GM21723 (cell line): ENCODE measurements around the gene CCNG1.
"Not testable (repeated sequence)": the region's sequence is repeated elsewhere in the genome, so short reads cannot be mapped to it uniquely, and the experiment has no call there.

ENCODE experiments used
- ATAC-seq: cut with Tn5 transposase; IDR thresholded peaks from one replicate; pipeline ENCODE4 v1.9.1; 2021; ENCODE audit warnings: mild to moderate bottlenecking, moderate library complexity; ENCODE audit not compliant: unreplicated experiment

Gene CCNG1, protein sequence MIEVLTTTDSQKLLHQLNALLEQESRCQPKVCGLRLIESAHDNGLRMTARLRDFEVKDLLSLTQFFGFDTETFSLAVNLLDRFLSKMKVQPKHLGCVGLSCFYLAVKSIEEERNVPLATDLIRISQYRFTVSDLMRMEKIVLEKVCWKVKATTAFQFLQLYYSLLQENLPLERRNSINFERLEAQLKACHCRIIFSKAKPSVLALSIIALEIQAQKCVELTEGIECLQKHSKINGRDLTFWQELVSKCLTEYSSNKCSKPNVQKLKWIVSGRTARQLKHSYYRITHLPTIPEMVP

DNA sequence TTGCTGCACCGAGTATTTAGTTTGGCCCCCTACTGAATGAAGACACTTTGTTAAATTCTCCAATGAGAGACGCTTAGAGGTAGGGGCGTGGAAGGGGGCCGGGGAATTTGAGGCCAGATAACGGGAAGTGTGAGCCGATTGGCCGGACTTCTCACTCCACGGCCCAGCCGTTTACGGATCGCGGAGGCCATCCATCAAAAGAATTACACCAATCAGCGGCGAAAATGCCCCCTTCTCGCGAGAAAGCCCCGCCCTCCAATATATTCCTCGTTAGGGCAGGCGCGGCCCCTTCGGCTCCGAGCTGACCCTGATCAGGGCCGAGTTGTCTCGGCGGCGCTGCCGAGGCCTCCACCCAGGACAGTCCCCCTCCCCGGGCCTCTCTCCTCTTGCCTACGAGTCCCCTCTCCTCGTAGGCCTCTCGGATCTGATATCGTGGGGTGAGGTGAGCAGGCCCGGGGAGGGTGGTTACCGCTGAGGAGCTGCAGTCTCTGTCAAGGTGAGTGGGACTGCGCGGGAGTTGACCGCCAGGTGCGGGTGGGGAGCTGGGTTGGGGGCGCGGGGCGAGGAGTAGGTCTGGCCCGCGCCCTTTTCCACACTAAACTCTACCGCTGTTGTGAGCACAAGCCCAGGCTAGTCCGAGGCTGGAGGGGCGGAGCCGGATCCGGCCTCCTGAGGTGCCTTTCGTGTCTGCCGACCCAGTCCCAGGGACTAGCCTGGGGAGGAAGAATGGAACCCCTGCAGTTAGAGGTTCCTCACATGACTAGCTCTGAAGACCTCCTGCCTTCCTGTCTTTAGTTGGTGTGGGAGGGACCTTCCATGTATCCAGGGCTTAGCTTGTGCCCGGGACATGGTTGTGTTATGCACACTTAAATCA lies at the start of gene CCNG1:
Gene CCNG1 (plus strand): TSS at position 287 of the 874 bp plus-strand sequence. CDS start 1,662 bp downstream, outside the sequence.
- ATAC-seq: peak; percentile 98

DNA sequence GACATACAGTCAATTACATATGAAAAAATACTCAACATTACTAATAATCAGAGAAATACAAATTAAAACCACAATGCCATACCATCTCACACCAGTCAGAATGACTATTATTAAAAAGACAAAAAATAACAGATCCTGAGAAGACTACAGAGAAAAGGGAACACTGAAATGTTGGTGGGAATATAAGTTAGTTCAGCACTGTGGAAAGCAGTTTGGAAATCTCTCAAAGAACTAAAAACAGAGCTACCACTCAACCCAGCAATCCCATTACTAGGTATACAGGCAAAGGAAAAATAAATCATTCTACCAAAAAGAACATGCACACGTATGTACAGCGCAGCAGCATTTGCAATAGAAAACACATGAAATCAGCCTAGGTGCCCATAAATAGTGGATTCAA lies 41.6 kb upstream of the CCNG1 start:
- no peak for ATAC-seq

DNA sequence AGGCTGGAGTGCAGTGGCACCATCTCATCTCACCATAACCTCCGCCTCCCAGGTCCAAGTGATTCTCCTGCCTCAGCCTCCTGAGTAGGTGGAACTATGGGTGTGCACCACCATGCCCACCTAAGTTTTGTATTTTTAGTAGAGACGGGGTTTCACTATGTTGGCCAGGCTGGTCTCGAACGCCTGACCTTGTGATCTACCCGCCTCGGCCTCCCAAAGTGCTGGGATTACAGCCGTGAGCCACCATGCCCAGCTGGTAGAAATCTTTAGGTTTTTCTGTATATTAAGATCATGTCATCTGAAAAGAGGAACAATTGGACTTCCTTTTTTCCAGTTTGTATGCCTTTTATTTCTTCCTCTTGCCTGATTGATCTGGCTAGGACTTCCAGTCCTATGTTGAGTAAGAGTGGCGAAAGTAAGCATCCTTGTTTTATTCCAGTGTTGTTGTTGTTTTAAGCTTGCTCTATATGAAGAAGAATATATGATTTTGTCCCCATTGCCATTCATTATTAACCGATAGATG lies 40.5 kb upstream of the CCNG1 start:
- ATAC-seq: not testable (repeated sequence)

DNA sequence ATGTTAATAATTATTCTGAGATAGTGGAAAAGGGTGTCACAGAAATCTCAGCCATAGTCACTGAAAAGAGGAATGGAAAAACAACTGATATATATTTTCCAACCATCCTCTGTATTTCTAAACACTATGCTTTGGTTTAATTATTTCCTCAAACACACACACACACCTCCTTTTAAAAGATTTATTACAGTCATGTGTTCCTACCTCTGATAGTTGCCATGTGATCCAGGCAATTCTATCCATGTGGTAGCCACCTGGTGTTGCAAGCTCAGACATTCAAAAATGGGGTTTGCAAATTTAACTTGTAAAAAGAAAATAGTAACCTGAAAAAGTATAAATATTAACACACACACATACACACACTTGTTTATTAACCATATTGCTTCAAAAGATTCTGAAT lies 40.0 kb upstream of the CCNG1 start:
- ATAC-seq: no peak

DNA sequence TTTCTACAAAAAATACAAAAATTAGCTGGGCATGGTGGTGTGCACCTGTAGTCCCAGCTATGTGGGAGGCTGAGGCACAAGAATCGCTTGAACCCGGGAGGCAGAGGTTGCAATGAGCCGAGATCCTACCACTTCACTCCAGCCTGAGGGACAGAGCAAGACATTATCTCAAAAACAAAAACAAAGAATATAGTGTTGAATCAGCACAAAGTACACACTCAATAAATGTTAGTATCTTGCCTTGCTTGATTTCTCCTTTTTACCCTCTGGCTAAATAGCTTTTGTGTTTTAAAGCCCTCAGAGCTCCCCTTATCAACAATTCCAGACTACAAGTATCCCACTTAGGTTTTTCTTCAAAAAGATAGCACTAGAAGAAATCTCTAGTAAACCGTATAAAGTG lies 37.5 kb upstream of the CCNG1 start:
- no peak for ATAC-seq

DNA sequence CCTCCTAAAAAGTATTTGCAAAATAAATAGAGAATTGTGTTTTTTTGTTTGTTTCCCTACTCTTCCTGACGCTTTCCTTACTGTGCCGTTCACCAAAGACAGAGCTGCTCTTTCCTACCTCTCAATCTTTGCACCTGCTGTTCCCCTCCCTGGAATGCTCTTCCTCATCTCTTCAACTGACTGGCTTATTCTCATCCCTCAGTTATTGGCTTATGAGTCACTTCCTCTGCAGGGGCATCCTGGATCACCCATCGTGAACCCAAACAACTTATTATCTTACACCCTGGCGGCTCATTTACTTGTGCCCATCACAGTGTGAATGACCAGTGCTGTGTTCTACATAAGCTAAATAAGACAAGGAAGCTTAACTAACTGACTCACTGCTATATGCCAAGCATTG lies 36.1 kb upstream of the CCNG1 start:
- ATAC-seq: no peak

DNA sequence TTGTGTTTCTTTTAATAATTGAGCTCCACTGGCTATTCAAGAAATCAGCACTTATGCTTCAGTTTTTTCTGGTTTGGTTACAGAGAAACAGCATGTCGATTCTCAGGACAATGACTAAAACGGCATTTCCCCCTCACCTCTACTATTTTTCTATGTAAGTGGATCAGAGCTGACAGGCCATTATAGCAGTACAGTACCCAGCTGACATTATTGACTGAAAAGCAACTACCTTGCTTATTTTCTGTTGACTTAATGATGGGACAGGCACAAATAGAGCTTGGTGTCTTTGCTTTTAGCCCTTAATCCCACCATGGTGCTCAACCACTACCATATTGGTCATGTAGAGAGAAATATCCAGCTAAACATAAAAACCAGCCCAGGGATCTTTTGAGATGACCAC lies 35.4 kb upstream of the CCNG1 start:
- no peak for ATAC-seq

DNA sequence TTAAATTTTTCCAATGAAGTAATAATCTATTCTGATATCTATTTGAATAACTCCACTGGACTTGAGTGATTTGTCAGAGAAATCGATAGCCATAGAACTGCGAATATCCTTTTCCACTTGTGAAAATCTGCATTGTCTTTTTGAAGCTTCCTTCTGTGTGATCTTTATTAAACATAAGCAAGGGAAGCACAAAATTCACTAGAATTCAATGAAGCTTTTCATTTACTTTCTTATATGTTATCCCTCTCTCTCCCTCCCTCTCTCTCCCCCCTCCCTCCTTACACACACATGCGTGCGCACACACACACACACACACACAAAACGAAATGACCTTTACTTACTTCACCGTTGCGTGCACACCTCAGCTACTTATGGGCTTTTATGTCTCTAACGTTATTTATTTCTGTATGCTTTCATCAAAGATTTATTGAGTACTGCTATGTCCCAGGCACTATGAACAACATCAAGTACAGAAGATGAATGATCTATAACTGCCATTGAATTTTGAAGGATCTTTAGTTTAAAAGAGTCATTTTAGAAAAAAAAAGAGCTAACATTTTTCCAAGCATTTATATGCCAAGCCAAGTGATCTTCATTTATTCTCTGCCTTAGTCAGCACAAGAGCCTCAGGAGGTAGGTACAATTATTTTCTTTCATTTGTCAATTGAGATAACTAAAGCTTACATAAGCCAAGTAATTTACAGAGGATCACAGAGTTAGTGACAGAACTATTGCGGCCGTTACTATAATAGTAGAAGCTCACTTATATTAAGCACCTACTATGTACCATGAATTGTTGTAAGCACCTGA lies 32.8 kb upstream of the CCNG1 start:
- no peak for ATAC-seq

DNA sequence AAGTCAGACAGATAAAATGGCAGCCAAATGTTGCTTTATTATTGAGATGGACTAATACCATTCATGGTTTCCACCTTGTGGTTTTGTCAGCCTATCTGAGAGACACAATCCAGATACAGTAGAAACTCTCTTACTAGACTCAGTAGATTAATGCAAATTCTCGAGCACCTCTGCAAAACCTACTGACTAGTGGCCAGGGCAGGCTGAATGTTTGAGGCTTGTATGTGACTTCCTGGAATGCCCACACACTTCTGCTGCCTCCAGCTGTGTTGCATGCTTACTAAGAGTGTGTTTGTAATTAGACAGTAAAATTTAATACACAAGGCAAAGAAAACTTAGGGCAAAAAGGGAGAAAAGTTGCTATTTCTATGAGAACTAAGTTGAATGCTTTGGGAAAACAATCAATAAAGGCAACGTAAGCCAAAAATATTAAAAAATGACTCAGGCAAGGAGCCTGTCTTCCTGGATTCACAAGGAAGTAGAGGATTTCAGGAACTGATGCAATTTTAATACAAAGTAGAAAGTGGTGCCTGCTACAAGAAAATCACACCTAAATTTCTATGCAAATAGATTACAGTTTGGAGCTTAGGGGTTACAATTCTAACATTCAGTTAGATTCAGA lies 30.2 kb upstream of the CCNG1 start:
- peak; percentile 75 for ATAC-seq

DNA sequence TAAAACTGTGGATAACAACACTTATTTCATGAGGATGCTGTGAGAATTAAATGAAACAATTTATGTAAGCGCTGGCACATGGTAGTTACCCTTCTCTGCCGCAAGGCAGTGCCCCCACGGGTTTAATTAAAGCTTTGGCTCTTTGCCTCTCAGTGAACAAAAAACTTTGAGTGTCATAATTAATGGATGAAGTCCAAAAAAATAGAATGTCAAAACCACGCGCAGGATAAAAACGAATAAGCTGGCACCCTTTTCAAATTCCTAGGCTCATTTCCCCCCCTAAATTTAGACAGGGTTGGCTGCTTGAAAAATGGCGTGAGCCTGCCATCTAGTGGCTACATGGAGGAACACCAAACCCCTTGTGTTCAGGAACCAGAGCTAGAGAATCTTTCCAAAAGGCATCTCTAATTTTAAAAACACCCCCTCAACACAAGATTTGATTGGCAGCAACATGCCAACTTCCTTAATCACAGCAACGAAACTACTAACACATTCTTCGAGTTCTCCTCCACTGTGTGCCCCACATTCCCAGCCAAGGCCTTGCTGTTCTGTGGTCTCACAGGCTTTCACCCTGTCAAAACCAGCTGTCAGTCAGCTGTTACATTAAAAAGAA lies 29.0 kb upstream of the CCNG1 start:
- ATAC-seq: peak; percentile 88

DNA sequence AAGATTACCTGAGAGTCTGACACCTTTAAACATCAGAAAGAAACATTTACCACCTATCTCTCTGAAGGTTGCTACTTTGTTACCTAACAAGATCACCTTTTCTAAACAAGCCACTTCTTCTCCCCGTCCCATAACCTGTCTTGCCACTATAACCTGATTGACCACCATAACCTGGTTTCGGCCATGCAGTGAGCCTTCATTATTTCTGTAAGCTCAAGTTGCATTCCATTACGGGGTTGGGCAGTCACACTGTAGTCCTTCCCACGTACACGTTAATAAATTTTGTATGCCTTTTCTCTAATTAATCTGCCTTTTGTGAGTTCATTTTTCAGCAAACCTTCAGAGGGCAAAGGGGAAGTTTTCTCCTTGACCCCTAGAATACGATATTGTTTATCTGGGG lies 28.0 kb upstream of the CCNG1 start:
- ATAC-seq: no peak

DNA sequence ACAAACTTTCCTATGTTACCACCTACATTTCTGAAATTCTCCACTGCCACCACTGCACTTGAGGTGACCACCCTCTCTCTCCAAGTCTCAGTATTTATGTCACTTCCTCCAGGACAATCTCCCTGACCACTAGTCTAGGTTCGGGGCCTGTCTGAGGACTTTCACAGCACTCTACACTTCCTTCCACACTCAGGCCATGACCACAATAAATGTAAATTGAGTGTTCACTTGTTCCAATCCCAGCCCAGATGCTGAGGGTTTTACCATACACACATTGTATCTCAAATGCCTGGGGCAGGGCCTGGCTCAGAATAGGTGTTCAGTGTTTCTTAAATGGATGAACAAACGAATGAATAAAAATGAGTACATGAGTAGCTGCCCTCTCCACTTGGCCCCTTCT lies 26.9 kb upstream of the CCNG1 start:
- ATAC-seq: no peak

DNA sequence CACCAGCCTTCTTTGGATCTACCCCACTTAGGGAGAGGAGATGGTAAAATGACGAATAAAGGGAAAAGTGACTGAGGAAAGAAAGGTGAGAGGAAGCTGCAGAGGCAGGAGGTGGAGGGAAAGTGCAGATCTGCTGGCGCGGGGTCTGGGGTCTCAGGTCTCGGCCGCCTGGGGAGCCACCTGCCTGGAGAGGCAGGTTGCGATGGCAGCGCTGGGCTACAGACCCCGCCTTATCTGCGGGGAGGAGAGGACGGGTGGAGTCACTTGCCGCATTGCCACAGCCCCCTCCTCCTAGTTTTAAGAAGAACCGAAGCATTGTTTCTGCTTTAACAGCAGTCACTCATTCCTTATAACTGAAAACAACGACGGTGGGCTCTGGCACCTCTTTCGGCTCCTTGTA lies 21.7 kb upstream of the CCNG1 start:
- ATAC-seq: not testable (repeated sequence)

DNA sequence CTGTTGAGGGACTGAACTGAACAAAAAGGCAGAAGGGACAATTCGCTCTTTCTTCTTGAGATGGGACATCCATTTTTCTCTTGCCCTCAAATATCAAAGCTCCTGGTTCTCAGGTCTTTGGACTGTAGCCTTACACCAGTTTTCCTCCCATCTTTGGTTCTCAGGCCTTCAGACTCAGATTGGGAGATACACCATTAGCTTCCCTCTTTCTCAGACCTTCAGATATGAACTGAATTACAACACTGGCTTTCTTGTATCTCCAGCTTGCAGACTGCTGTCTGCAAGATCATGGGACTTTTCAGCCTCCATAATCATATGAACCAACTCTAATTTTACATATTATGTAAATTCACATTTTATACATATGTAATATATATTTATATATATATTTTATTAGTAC lies 12.6 kb upstream of the CCNG1 start:
- ATAC-seq: no peak

DNA sequence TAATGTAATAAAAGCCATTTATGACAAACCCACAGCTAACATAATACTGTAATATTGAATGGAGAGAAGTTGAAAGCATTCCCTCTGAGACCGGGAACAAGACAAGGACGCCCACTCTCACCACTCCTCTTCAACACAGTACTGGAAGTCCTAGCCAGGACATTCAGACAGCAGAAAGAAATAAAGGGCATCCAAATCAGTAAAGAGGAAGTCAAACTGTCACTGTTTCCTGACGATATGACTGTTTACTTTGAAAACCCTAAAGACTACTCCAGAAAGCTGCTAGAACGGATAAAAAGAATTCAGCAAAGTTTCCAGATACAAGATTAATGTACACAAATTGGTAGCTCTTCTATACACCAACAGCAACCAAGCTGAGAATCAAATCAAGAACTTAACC lies 11.3 kb upstream of the CCNG1 start:
- ATAC-seq: not testable (repeated sequence)

DNA sequence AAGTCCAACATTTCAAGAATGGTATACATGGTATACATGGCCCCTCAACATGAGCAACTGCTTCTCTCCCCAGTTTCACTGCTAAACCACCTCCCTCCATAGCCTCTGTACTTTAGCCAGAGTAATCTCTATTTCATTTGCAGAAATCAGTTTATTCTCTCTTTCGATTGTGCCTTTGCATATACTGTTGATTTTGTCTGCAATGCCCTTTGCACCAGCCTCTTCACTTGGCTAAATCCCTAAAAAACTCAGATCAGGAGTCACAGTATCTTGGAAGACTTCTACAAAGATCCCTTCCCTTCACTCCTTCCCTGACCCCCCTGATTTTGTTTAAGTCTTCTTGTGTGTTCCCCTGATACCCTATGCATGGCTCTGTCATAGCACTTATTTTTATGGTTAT lies 4.9 kb upstream of the CCNG1 start:
- no peak for ATAC-seq

DNA sequence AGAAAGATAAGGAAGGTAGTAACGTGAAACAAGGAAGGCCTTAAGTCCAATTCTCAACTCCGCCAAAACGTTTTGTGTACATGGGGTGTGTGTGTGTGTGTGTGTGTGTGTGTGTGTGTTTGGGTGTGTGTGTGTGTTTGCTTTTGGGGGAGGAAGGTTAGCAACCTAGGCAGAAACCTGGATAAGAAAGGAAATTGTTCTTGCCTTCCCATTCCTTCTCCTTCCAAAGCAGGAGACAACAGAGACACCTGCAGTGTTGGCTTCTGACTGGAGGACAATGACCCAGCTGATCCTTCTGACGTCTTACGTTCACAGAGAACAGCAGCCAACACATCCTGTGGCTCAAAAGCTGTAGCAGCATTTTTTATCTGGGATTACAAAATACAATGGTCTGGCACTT lies 4.1 kb upstream of the CCNG1 start:
- no peak for ATAC-seq

DNA sequence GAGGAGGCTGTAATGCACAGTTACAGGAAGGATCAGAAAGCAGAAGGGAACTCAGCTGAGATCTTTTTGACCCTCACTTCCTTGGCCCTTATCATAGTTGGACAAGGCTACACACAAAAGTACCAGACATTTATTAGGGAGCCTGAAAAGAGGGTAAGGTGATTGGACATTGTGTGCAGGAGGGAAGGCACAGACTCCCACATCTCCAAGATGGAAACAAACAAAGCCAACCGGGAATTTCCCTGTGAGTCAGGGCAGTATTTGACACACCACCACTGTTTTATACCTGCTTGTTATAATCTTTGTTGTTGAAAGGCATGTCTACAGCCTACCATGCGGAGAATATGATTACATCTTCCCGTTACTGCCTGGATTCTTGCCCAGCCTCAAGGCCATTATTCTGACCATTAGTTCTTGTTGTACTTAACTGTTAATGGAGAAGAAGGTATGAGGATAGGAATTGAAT lies 3.0 kb upstream of the CCNG1 start:
- no peak for ATAC-seq

DNA sequence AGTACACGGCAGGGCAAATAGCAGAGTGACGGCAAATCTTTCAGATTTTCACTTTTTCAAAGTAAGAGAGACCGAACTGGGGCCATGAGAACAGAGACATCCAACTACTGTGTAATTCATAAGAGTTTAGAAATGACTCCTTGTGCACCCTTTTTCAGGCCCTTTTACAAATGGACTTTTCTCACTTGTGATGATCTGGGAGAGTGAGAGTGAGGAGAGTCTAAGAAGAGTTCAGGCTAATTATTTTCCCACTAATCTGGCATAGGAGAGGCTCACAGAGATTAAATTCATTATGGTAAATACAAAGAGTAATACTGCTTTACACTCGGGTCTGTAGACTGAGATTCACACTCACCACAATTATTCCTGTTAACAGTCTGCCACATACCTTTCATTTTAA lies 880 bp upstream of the CCNG1 start:
- ATAC-seq: no peak

DNA sequence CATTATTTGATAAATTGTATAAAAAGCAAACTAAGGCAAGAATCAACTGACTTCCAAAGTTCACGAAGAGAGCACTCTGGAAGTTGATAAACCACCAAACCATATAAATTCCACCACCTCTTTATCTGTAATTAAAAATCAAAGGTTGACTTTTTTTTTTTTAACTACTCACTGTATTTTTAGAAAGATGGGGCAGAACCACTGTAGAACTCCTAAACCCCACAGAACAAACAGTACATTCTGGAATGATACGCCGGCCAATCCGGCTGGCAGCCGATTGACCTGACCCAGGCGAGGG lies 435 bp upstream of the CCNG1 start:
- ATAC-seq: no peak

DNA sequence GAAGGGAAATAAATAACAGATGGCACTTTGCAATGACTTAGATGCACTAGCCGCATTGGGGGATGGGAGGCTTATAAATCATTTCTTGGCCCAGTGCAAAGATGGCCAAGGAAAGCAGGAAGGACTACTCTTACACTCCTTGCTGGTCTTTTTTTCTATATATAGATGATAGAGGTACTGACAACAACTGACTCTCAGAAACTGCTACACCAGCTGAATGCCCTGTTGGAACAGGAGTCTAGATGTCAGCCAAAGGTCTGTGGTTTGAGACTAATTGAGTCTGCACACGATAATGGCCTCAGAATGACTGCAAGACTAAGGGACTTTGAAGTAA lies 1.7 kb downstream of the CCNG1 start:
- ATAC-seq: no peak
